CD4-positive, alpha-beta memory T cell (primary cell): ENCODE data around the gene NXPH3. TPM values are rescaled to one million over a fixed set of nuclear protein-coding genes. Genes with fewer than 3 reads are reported as not detected.
"Not testable (repeated sequence)": the region's sequence is repeated elsewhere in the genome, so short reads cannot be mapped to it uniquely, and the experiment has no call there.

ENCODE experiments used
- CTCF ChIA-PET: fragments of 350-600 bp; sonication (Branson Sonifier 250); formaldehyde crosslinking; loops from one replicate; lab custom pipeline; 2021; ENCODE audit warnings: inconsistent platforms; ENCODE audit not compliant: partially characterized antibody; lab: Charles Lee
- POLR2A ChIA-PET: fragments of 350-600 bp; sonication (Branson Sonifier 250); formaldehyde crosslinking; loops from one replicate; lab custom pipeline; 2021; ENCODE audit not compliant: partially characterized antibody; lab: Charles Lee
- DNase-seq, 5 donors: peaks; one replicate each; pipeline versions ENCODE4 v3.0.0 to v3.0.0-alpha.2; 2020 to 2022; ENCODE audit warnings: mixed read lengths in 1 of 5
- H3K27ac ChIP-seq: one replicate; pipeline ENCODE4 v1.7.0; 2013; ENCODE audit warnings: low read depth, low read length
- H3K27me3 ChIP-seq: 2 replicates; pipeline ENCODE4 v1.7.0; 2013; ENCODE audit warnings: mild to moderate bottlenecking, low read length, moderate library complexity; ENCODE audit not compliant: insufficient read depth
- H3K36me3 ChIP-seq: 2 replicates; pipeline ENCODE4 v1.7.0; 2013; ENCODE audit warnings: mild to moderate bottlenecking, low read length, moderate library complexity; ENCODE audit not compliant: insufficient read depth
- H3K4me1 ChIP-seq: 2 replicates; pipeline ENCODE4 v1.7.0; 2013; ENCODE audit warnings: mild to moderate bottlenecking, low read length, moderate library complexity; ENCODE audit not compliant: insufficient read depth
- H3K4me3 ChIP-seq, 2 donors: one replicate each; pipeline ENCODE4 v1.7.0; 2013; ENCODE audit warnings: low read length in 2 of 2, mild to moderate bottlenecking in 1 of 2
- H3K9me3 ChIP-seq, 2 donors: one replicate each; pipeline ENCODE4 v1.7.0; 2013; ENCODE audit warnings: low read length in 2 of 2, control low read depth in 1 of 2; ENCODE audit not compliant: control insufficient read depth in 1 of 2
- H3K27ac Mint-ChIP-seq, 7 donors: one replicate each; pipeline ENCODE4 v1.8.0; 2020 to 2021; ENCODE audit warnings: mixed read lengths in 7 of 7, mild to moderate bottlenecking in 6 of 7, inconsistent platforms in 3 of 7, moderate library complexity in 3 of 7
- H3K27me3 Mint-ChIP-seq, 2 donors: one replicate each; pipeline ENCODE4 v1.8.0; 2020 to 2021; ENCODE audit warnings: mixed read lengths in 2 of 2
- H3K36me3 Mint-ChIP-seq, 2 donors: one replicate each; pipeline ENCODE4 v1.8.0; 2020 to 2021; ENCODE audit warnings: mixed read lengths in 2 of 2, inconsistent platforms in 1 of 2, mild to moderate bottlenecking in 1 of 2
- H3K4me1 Mint-ChIP-seq, 4 donors: one replicate each; pipeline ENCODE4 v1.8.0; 2020 to 2021; ENCODE audit warnings: mixed read lengths in 4 of 4, mild to moderate bottlenecking in 1 of 4
- H3K4me3 Mint-ChIP-seq, 8 donors: one replicate each; pipeline ENCODE4 v1.8.0; 2020 to 2021; ENCODE audit warnings: mixed read lengths in 8 of 8, mild to moderate bottlenecking in 7 of 8, moderate library complexity in 6 of 8, inconsistent platforms in 3 of 8
- H3K9me3 Mint-ChIP-seq, 8 donors: one replicate each; pipeline ENCODE4 v1.8.0; 2020 to 2021; ENCODE audit warnings: mixed read lengths in 8 of 8, mild to moderate bottlenecking in 5 of 8, inconsistent platforms in 3 of 8, moderate library complexity in 1 of 8
- intact Hi-C: fragments of 100-400 bp; cut with micrococcal nuclease; formaldehyde crosslinking; loops from one replicate; pipeline ENCODE4 v1.15.1; 2023
- polyA plus RNA-seq, 2 donors: library from polyadenylated mRNA; unstranded; fragments of 300-500 nt; fragmentation: Illumina TruSeq; gene quantifications; one replicate each; pipeline ENCODE4 v1.2.3, GENCODE V29; 2021
- total RNA-seq, 2 experiments: library from RNA; stranded (reverse); gene quantifications; one replicate each; pipeline ENCODE4 v1.2.3, GENCODE V29; 2021

Gene NXPH3
- total and polyA plus RNA-seq, 4 experiments from 2014 or later: not detected

GRCh38 chr17:49567104-49567521 is 8.6 kb upstream of the NXPH3 start:
- peak overlapping the region in 1 of 8 donors; percentile 35 for H3K4me3 Mint-ChIP-seq
- CTCF ChIA-PET: interaction anchor here (0.6 to 6.6 kb wide), 17 partner anchors 9 to 431 kb away, joined by 3 to 47 read pairs (median 3); partner anchors contain the start of genes KAT7 and NXPH3

DNA sequence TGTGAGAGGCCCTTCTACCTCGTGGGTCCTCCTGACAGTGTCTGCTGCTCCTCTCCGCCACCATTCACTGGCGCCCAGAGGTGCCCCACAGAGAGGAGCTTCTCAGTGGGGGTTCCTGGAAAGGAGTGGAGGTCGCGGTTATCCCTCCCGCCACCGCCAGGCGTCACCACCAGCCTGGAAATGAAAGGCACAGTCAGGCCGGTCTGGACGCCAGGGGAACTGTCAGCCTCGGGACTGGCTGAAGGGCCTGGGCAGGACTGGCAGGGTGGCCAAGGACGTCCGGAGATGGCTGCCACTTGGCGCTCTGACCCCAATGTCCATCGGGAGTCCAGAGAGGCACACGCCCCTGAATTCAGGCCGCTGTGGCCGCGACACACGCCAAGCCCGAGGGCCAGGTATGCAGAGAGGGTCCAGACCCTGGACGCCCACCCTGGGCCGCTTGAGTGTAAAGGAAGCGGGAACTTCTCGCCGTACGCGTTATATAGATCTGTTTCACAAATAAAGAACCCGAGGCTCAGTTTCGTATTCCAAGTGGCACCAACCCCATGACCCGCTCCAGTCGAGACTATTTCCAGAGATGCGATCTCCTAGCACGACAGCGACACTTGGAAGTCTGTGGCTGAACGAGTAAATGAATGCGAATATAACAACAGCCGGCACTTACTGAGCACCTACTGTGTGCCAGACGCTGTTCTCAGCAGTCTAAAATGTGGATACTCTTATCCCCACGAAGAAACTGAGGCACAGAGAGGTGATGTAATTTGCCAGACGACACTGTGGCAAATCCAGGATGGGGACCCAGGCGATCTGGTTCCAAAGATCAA is 7.6 kb upstream of the NXPH3 start:
- H3K36me3 ChIP-seq: no peaks in the 10 kb centered on the region
- H3K4me1 Mint-ChIP-seq: peaks cover 8 to 29% (median 19%) of the 10 kb centered on the region in 4 donors
- POLR2A ChIA-PET: interaction anchor here (0.6 to 4.4 kb wide), 3 partner anchors 108 to 284 kb away, joined by 3 to 28 read pairs (median 3); no protein-coding TSS in a partner anchor
- no peak overlapping the region for H3K27ac ChIP-seq
- H3K4me3 ChIP-seq: peak overlapping the region in 1 of 2 donors; percentile 56
- H3K36me3 Mint-ChIP-seq: no peaks in the 10 kb centered on the region
- CTCF ChIA-PET: interaction anchor here (0.6 to 11.9 kb wide), 19 partner anchors 8 to 430 kb away, joined by 3 to 219 read pairs (median 3); partner anchors contain the start of genes KAT7, NXPH3 and SLC35B1
- H3K9me3 ChIP-seq: no peaks in the 10 kb centered on the region
- peak overlapping the region in 2 of 7 donors; percentile 46 to 54 for H3K27ac Mint-ChIP-seq
- intact Hi-C loops: loop anchor here (1.0 kb wide), 2 partner anchors 283 to 430 kb away; no protein-coding TSS in a partner anchor
- H3K9me3 Mint-ChIP-seq: no peaks in the 10 kb centered on the region
- peak; percentile 68 to 77 (median 74) for DNase-seq
- H3K27me3 ChIP-seq: no peaks in the 10 kb centered on the region
- peaks cover 10% of the 10 kb centered on the region for H3K4me1 ChIP-seq
- peak overlapping the region; percentile 28 to 82 (median 60) for H3K4me3 Mint-ChIP-seq
- peaks cover 6 to 11% of the 10 kb centered on the region in 2 donors for H3K27me3 Mint-ChIP-seq

More at GRCh38 chr17:49567104-49567521, 8.6 kb upstream of the NXPH3 start:
- POLR2A ChIA-PET: interaction anchor here (4.4 kb wide), 1 partner anchor 129 kb away, joined by 28 read pairs; no protein-coding TSS in a partner anchor
- peak overlapping the region in 1 of 7 donors; percentile 58 for H3K27ac Mint-ChIP-seq
- no peaks in the 10 kb centered on the region for H3K9me3 ChIP-seq
- H3K36me3 ChIP-seq: no peaks in the 10 kb centered on the region
- no peak overlapping the region for H3K27ac ChIP-seq
- no peak overlapping the region for H3K4me3 ChIP-seq
- H3K36me3 Mint-ChIP-seq: no peaks in the 10 kb centered on the region
- no peaks in the 10 kb centered on the region for H3K9me3 Mint-ChIP-seq
- no peak for DNase-seq
- H3K4me1 ChIP-seq: peaks cover 10% of the 10 kb centered on the region
- H3K27me3 ChIP-seq: no peaks in the 10 kb centered on the region
- peaks cover 8 to 29% (median 19%) of the 10 kb centered on the region in 4 donors for H3K4me1 Mint-ChIP-seq
- intact Hi-C loops: no loop called here
- peaks cover 5 to 11% of the 10 kb centered on the region in 2 donors for H3K27me3 Mint-ChIP-seq

- Mint-ChIP-seq H3K27me3 (peaks cover 12 to 14% of the 10 kb centered on the region in 2 donors), H3K4me3 (peak overlapping the region in 2 of 8 donors; percentile 55 to 82), H3K27ac (peak overlapping the region in 1 of 7 donors; percentile 54), H3K4me1 (peaks cover 8 to 29% (median 19%) of the 10 kb centered on the region in 4 donors)
- intact Hi-C loops: loop anchor here (1.0 kb wide), 2 partner anchors 283 to 430 kb away; no protein-coding TSS in a partner anchor
- POLR2A ChIA-PET: interaction anchor here (1.5 to 4.4 kb wide), 2 partner anchors 127 to 283 kb away, joined by 4 to 28 read pairs; no protein-coding TSS in a partner anchor
- not testable (repeated sequence) for H3K9me3 Mint-ChIP-seq, H3K4me1 ChIP-seq, H3K9me3 ChIP-seq, H3K27me3 ChIP-seq, H3K36me3 ChIP-seq, DNase-seq, H3K4me3 ChIP-seq, H3K27ac ChIP-seq, H3K36me3 Mint-ChIP-seq
- CTCF ChIA-PET: interaction anchor here (1.1 to 11.9 kb wide), 6 partner anchors 115 to 429 kb away, joined by 3 to 219 read pairs (median 20); partner anchors contain the start of gene SLC35B1
Measured at GRCh38 chr17:49568695-49569047, 7.0 kb upstream of the NXPH3 start.

GRCh38 chr17:49570540-49571242 is 5.0 kb upstream of the NXPH3 start:
- Histone ChIP-seq H3K4me3 (no peak overlapping the region), H3K36me3 (no peaks in the 10 kb centered on the region), H3K27me3 (peaks cover 7% of the 10 kb centered on the region), H3K27ac (no peak overlapping the region), H3K9me3 (no peaks in the 10 kb centered on the region), H3K4me1 (peaks cover 13% of the 10 kb centered on the region)
- H3K27me3 Mint-ChIP-seq: peaks cover 14 to 18% of the 10 kb centered on the region in 2 donors
- intact Hi-C loops: loop anchor here (1.0 to 2.0 kb wide), 5 partner anchors 108 to 218 kb away; partner anchors contain the start of genes KAT7 and SPOP
- peaks cover 7 to 29% (median 19%) of the 10 kb centered on the region in 4 donors for H3K4me1 Mint-ChIP-seq
- no peaks in the 10 kb centered on the region for H3K9me3 Mint-ChIP-seq
- peak overlapping the region in 2 of 7 donors; percentile 87 to 88 for H3K27ac Mint-ChIP-seq
- POLR2A ChIA-PET: interaction anchor here (0.7 to 4.4 kb wide), 10 partner anchors 107 to 218 kb away, joined by 3 to 28 read pairs (median 4); partner anchors contain the start of genes FAM117A, KAT7, PHB1 and SLC35B1
- no peak for DNase-seq
- H3K36me3 Mint-ChIP-seq: no peaks in the 10 kb centered on the region
- peak overlapping the region; percentile 52 to 96 (median 80) for H3K4me3 Mint-ChIP-seq
- CTCF ChIA-PET: interaction anchor here (0.6 to 11.9 kb wide), 28 partner anchors 9 to 523 kb away, joined by 3 to 219 read pairs (median 5); partner anchors contain the start of gene SLC35B1

DNA sequence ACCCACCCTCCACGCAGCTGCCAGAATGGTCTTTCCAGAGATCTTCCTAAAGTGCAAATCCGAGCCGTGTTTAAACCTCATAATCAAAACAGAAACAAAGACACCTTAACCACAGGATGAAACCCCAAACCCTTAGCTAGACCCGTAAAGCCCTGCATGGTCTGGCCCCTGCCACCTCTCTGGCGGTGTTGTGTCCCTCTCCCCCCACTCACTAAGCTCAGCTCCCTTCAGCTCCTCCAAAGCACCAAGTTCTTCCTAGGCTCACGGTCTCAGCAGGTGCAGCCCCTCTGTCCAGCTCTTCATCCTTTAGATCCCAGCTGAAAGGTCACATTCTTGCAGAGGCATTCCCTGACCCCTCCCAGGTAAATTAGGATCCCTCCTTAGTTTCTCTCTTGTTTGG is 4.4 kb upstream of the NXPH3 start:
- CTCF ChIA-PET: interaction anchor here (0.7 to 11.9 kb wide), 12 partner anchors 15 to 523 kb away, joined by 3 to 219 read pairs (median 5); partner anchors contain the start of gene SLC35B1
- no peaks in the 10 kb centered on the region for H3K9me3 ChIP-seq
- Mint-ChIP-seq H3K27me3 (peaks cover 10 to 17% of the 10 kb centered on the region in 2 donors), H3K36me3 (no peaks in the 10 kb centered on the region), H3K27ac (peak overlapping the region in 1 of 7 donors; percentile 88), H3K4me3 (peak overlapping the region in 7 of 8 donors; percentile 1 to 86 (median 53)), H3K9me3 (no peaks in the 10 kb centered on the region), H3K4me1 (peaks cover 4 to 23% (median 19%) of the 10 kb centered on the region in 4 donors)
- intact Hi-C loops: loop anchor here (2.0 kb wide), 1 partner anchor 218 kb away; the partner anchor contains the start of gene KAT7
- H3K4me1 ChIP-seq: peaks cover 18% of the 10 kb centered on the region
- peaks cover 7% of the 10 kb centered on the region for H3K27me3 ChIP-seq
- H3K4me3 ChIP-seq: no peak overlapping the region
- no peak overlapping the region for H3K27ac ChIP-seq
- H3K36me3 ChIP-seq: no peaks in the 10 kb centered on the region
- POLR2A ChIA-PET: interaction anchor here (1.2 to 4.4 kb wide), 2 partner anchors 106 to 124 kb away, joined by 4 to 28 read pairs; partner anchors contain the start of gene SPOP
- DNase-seq: no peak

DNA sequence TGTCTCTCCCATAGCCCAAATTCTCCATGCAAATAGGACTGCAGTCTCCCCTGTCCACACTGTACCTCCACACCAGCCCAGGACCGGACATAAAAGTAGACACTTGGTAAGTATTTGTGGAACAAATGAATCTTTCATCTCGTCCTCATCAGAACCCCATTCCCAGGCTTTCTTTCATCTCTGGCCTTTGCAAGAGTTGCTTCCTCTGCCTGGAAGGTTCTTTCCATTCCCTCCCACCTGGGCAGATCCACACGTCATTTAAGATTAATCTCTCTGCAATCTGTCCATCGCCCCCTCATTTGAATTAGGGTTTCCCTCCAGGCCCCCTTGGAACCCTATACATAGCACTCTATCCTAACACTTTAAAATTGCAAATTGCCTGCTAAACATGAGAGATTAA is 3.9 kb upstream of the NXPH3 start:
- intact Hi-C loops: loop anchor here (2.0 kb wide), 1 partner anchor 217 kb away; the partner anchor contains the start of gene KAT7
- H3K36me3 ChIP-seq: no peaks in the 10 kb centered on the region
- H3K27ac Mint-ChIP-seq: peak overlapping the region in 2 of 7 donors; percentile 48 to 88
- H3K9me3 Mint-ChIP-seq: no peaks in the 10 kb centered on the region
- no peak for DNase-seq
- no peak overlapping the region for H3K27ac ChIP-seq
- H3K4me1 Mint-ChIP-seq: peaks cover 4 to 24% (median 19%) of the 10 kb centered on the region in 4 donors
- H3K27me3 Mint-ChIP-seq: peaks cover 10 to 17% of the 10 kb centered on the region in 2 donors
- H3K9me3 ChIP-seq: no peaks in the 10 kb centered on the region
- peaks cover 7% of the 10 kb centered on the region for H3K27me3 ChIP-seq
- ChIA-PET POLR2A (interaction anchor here (1.2 to 4.4 kb wide), 2 partner anchors 106 to 124 kb away, joined by 4 to 28 read pairs; partner anchors contain the start of gene SPOP), CTCF (interaction anchor here (0.7 to 11.9 kb wide), 11 partner anchors 15 to 522 kb away, joined by 3 to 219 read pairs (median 5); partner anchors contain the start of gene SLC35B1)
- H3K4me3 ChIP-seq: no peak overlapping the region
- H3K4me1 ChIP-seq: peaks cover 23% of the 10 kb centered on the region
- no peaks in the 10 kb centered on the region for H3K36me3 Mint-ChIP-seq
- H3K4me3 Mint-ChIP-seq: peak overlapping the region in 4 of 8 donors; percentile 1 to 86 (median 16)
